GM21825 (cell line): ENCODE data around the gene LRRC8A.
"Not testable (repeated sequence)": the region's sequence is repeated elsewhere in the genome, so short reads cannot be mapped to it uniquely, and the experiment has no call there.

Source experiments
- ATAC-seq: cut with Tn5 transposase; IDR thresholded peaks from one replicate; pipeline ENCODE4 v1.9.1; 2021; ENCODE audit warnings: mild to moderate bottlenecking, moderate library complexity; ENCODE audit not compliant: unreplicated experiment

LRRC8A gene

DNA sequence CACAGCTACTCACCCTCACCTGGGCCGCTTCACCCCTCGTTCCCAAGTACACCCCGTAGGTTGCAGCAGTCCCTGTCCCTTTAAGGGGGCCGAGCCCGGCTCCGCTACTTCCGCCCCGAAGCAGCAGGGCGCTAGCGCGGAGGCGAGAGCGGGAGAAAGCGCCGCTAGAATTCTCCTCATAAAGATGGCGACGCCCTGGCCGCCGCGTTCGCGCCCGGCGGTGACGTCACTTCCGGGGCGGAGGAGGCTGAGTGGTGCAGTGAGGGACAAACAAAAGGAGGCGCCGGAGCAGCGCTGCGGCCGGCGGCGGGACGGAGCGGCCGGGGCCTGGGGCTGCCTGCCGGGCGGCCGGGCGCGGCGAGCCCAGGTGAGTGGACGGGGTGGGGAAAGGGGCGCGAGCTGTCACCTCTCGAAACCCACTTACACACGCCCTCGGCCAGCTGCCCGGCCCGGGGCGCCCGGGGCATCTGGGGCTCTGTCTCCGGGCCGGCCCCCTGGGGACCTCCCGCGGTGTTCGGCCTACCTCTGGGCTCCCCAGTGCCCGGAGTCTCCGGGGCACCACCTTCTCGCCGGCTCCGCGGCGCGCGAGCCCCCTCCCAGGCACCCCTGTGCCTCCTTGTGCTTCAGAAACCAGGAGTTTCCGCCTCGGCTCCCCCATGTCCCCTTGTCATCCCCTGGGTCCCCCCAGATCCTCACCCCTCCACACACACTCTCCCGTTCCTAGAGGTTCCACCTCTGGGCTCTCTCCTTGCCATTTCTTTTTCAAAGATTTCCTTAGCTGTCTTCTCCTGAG lies at the start of gene LRRC8A, which contains the start of gene KYAT1:
Gene LRRC8A, plus strand, starts transcription at position 250 of the 793 bp plus-strand sequence. CDS start 25,032 bp downstream, outside the sequence.
Gene KYAT1, minus strand, starts transcription at position 67 of the 793 bp plus-strand sequence. CDS start 36,545 bp downstream, outside the sequence.
- ATAC-seq = peak; percentile 78

DNA sequence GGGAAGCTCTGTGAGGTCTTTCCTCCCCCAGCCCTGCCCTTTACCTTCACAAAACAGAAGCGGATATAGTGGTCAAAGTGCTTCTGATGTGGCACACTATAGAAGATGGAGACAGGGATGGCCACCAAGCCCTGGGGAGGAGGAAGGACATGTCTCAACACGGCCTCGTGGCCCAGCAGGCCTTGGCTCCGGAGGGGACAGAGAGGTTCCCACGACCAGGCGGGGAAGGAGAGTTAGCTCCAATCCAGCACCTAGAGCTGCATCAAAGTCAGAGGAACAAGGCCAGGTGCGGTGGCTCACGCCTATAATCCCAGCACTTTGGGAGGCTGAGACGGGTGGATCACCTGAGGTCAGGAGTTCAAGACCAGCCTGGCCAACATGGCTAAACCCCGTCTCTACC lies 48.2 kb upstream of the LRRC8A start:
- ATAC-seq = no peak

DNA sequence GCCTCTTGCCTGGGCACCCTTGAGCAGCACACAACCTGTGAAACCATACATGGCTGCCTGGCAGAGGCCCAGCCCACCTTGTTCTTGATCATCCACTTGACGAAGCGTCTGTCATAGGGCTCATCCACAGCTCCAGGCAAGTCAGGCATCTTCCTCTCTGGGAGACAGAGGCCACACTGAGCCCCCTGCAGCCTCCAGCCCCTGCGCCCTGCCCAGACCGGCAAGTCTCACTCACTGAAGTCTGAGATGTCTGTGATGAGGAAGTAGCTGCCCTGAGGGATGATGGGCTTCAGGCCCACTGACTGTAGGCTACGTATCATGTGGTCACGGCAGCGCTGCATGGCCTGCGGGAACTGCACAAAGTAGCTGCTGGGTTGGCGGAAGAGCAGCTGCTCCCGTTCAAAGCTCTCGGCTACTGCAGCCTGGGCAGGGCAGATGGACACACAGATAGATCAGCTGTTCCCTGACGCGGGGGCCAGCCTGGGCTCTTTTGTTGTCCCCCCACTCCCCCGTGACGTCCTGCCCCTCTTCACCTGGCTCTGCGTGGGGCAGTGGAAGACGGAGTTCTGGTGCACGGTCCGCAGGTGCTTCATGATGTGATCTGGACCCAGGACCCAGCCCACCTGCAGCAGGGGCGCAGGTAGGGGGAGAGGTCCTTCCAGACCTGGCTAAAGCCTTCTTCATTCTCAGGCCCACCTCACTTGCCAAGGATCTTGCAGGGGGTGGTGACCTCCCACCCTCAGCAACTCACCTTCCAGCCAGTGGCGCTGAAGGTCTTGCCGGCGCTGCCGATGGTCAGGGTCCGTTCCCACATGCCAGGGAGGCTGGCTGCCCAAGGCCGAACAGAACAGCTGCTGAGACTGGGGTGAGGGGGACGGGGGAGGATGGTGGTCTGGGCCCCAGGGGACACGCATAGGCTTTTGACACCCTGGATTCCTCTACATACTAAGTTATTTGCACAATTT lies 46.4 kb upstream of the LRRC8A start:
- ATAC-seq = no peak

DNA sequence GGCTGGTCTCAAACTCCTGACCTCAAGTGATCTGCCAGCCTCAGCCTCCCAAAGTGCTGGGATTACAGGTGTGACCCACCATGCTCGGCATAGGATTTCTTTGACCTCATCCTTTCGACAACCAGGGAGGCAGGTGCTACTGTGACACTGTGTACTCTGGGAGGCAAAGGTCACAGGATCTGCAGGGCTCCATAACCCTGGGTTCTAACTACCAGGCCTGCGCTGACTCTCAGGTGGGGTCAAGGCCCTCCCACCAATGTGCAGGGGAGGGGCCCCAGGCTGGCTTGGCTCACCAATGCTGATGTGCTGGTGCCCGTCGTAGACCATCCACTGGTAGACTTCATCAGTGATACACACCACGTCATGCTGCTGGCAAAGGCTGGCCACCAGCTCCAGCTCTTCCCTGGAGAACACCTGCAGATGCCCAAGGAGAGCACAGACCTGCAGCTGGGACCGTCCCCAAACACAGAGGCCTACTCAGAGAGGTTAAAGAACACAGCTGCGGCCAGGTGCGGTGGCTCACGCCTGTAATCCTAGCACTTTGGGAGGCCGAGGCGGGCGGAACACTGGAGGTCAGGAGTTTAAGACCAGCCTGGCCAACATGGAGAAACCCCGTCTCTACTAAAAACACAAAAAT lies 45.3 kb upstream of the LRRC8A start:
- no peak for ATAC-seq

DNA sequence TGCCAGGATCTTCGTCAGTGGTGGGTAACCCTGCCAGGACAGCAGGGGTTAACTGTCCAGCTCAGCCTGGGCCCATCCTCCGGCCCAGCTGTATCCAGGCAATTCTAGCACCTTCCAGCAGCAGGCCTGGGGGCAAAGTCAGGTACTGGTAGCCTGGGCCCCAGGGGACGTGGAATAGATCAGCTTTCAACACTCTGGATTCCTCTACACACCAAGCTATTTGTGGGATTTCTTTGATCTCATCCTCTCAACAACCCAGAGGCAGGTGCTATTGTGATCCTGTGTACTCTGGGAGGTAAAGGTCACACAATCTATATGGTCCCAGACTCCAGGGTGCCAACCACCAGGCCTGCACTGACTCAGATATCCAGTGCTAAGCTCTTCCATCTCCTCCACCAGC lies 43.6 kb upstream of the LRRC8A start:
- ATAC-seq = no peak

DNA sequence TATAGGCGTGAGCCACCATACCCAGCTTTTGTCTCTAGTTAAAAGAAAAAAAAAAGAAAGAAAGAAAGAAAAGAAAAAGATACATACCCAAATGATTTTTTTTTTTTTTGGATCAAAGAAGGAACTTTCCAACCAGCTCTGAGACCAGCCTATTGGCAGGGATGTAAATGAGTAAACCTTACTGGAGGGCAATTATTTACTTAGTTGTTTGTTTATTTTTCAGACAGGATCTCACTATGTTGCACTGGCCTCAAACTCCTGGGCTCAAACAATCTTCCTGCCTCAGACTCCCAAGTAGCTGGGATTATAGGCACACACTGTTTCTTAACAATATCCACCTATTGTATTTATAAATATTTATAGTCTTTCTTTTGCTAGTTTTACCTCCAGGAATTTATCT lies 41.4 kb upstream of the LRRC8A start:
- ATAC-seq = no peak

DNA sequence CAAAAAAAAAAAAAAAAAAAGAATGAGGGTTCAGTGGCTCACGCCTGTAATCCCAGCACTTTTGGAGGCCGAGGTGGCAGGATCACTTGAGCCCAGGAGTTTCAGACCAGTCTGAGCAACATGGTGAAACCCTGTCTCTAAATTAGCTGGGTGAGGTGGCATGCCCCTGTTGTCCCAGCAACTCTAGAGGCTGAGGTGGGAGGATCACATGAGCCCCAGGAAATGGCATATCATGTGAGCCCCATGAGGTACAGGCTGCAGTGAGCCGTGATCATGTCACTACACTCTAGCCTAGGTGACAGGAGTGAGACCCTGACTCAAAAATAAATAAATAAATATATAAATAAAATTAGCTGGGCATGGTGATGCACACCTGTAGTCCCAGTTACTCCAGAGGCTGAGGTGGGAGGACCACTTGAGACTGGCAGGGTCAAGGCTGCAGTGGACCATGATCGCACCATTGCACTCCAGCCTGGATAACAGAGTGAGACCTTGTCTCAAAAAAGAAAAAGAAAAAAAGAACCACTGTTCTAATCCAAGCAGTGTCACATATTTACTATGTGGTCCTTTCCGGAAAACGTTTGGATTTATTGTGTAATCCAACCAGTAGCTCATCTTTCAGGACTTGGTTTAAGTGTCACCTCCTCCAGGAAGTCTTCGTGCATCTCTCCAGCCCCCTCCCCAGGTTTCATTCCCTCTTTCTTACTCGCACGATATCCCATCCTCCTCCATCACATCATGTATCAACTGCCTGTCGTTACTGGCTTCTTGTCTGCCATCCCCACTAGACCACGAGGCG lies 40.0 kb upstream of the LRRC8A start:
- no peak for ATAC-seq

DNA sequence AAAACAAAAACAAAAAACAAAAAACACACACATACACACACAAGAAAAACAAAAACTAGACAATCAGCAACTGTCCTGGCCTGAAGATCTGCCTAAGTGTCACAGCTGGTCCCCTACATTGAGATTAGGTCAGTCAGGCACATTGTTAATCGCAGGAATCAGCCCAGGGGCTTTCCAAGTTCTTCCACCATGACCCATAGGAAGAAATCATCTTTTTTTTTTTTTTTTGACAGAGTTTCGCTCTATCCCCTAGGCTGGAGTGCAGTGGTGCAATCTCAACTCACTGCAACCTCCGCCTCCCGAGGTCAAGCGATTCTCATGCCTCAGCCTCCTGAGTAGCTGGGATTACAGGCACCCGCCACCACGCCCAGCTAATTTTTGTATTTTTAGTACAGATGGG lies 38.8 kb upstream of the LRRC8A start:
- not testable (repeated sequence) for ATAC-seq

DNA sequence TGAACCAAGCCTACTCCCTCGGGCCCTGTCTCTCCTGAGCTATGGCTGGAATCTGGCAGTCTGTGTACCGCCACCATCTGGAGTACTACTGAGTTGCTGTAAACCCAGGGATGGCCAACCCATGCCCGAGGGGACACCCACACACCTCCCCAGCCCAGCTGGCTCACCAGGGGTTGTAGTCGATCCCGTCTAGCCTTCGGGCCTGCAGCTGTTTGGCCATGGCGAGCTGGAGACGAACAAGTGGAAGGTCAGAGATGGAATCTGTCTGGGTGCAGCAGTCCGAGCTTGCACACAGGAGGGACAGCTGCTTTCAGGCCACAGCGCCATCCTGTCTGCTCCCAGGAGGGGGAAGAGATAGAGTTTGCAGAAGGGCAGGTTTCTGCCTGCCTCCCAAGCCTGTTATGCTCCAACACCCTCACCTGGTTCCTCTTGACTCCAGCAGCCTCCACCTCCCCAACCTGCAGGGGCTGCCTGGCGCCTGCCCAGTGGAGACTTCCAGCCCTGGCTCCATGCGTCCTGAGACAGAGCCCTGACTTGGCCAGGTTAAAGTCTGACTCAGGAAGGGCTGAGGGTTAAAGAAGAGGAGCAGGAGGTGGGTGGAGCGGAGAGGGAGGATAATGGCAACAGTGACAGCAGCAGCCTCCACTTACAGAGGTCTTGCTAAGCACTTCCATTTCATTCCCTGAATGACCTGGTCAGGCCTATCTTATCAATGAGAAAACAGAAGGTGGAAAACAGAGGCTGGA lies 36.6 kb upstream of the LRRC8A start:
- no peak for ATAC-seq

DNA sequence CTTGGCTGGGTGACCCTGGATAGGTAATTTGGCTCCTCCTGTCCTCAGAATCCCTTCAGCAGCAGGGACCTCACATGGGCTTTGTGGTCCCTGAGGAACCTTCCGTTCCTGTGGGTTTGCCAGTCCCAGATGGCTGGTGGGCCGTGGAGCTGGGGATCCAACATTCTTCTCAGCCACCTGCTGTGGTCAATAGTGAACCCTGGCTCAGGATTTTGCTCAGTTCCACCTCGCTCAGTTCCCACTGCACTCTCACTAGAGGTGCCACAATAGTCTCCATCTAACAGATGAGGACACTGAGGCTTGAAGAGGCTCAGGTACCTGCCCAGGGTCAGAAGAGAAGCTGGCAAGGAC lies 35.3 kb upstream of the LRRC8A start:
- no peak for ATAC-seq

DNA sequence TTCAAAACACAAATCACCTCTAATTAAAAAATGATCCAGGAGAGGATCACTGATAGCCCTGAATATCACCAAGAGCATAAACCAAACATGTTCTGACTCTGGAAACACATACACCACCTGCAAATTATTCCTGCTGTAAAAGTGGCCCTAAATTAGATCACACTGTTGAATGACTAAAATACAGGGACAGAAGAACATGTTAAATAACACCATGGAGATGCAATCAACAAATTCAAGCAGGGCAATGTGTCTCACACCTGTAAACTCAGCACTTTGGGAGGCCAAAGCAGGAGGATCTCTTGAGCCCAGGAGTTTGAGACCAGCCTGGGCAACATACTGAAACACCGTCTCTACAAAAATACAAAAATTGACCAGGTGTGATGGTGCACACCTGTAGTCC lies 34.1 kb upstream of the LRRC8A start:
- ATAC-seq = no peak

DNA sequence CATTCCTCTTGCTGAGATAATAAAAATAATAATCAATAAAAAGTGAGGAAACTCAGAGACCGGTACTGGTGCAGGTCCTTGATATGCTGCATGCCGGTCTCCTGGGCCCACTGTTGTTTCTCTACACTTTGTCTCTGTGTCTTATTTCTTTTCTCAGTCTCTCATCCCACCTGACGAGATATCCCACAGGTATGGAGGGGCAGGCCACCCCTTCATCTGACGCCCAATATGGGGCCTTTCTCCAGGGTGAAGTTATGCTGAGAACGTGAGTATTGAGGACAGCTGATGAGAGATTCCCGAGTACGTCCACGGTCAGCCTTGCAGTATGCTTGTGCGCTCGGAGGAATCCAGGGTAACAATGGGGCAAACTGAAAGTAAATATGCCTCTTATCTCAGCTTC lies 30.9 kb upstream of the LRRC8A start:
- ATAC-seq = not testable (repeated sequence)

DNA sequence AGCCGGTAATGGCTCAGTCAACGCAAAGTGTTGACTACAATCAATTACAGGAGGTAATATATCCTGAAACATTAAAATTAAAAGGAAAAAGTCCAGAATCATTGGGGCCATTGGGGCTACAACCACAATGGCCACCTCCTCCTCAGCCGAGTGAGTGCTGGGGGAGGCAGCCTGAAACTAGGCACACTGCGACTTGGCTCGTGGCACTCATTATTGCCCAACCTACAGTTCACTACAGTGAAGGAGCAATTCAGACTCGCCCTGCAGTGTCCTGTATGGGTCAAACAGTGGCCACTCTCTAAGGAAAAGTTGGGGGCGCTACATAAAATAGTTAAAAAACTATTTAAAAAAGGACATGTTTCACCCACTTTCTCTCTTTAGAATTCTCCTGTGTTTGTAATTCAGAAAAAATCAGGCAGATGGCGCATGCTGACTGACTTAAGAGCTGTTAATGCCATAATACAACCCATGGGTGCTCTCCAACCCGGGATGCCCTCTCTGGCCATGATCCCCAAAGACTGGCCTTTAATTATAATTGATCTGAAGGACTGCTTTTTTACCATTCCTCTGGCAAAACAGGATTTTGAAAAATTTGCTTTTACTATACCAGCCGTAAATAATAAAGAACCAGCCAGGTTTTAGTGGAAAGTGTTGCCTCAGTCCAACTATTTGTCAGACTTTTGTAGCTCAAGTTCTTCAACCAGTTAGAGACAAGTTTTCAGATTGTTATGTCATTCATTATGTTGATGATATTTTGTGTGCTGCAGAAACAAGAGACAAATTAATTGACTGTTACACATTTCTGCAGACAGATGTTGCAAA lies 29.9 kb upstream of the LRRC8A start:
- ATAC-seq = not testable (repeated sequence)

DNA sequence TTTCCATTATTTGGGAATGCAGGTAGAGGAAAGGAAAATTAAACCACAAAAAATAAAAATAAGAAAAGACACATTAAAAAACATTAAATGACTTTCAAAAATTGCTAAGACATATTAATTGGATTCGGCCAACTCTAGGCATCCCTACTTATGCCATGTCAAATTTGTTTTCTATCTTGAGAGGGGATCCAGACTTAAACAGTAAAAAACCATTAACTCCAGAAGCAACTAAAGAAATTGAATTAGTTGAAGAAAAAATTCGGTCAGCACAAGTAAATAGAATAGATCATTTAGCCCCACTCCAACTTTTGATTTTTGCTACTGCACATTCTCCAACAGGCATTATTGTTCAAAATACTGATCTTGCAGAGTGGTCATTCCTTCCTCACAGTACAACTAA lies 29.3 kb upstream of the LRRC8A start:
- not testable (repeated sequence) for ATAC-seq

DNA sequence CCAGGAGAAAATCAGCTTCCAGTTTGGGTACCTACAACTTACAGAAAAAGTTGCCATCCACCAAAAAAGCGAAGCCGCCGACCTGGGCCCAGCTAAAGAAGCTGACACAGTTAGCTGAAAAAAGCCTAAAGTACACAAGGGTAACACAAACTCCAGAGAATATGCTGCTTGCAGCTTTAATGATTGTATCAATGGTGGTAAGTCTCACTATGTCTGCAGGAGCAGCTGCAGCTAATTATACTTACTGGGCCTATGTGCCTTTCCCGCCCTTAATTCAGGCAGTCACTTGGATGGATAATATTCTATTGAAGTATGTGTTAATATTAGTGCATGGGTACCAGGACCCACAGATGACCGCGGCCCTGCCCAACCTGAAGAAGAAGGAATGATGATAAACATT lies 27.5 kb upstream of the LRRC8A start:
- ATAC-seq = not testable (repeated sequence)

DNA sequence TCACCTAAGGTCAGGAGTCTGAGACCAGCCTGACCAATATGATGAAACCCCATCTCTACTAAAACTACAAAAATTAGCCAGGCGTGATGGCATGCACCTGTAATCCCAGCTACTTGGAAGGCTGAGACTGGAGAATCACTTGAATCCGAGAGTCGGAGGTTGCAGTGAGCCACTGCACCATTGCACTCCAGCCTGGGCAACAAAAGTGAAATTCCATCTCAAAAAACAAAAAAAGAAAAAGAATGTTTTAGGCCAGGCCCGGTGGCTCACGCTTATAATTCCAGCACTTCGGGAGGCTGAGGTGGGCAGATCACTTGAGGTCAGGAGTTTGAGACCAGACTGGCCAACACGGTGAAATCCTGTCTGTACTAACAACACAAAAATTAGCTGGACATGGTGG lies 23.5 kb upstream of the LRRC8A start:
- ATAC-seq = not testable (repeated sequence)

DNA sequence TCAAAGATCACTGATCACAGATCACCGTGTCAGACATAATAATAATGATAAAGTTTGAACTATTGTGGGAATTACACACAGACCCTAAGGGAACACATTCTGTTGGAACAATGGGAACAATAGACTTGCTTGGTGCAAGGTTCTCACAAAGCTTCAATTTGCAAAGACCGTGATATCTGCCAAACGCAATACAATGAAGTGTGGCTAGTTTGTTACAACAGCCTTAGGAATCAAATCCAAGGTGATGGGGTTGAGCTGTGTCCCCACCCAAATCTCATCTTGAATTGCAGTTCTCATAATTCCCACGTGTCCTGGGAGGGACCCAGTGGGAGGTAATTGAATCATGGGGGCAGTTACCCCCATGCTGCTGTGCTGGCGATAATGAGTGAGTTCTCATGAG lies 21.0 kb upstream of the LRRC8A start:
- no peak for ATAC-seq

DNA sequence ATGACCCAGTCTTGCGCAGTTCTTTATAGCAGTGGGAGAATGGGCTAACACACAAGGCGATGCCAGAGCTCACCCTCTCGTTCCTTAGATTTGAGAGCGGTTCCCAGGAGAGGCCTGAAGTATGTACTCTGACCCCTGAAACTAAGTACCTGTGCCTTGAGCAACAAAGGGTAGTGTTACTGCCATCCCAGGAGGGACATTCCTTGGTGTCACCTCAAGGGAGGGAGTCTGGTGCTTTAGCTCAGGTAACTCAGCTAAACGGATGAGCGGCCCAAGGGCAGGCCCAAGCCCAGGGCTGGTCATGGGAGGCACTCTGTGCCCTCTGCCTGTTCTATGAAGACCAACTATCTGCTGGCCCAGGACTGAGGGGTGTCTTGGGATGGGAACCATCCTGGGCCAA lies 20.4 kb upstream of the LRRC8A start:
- ATAC-seq = no peak

DNA sequence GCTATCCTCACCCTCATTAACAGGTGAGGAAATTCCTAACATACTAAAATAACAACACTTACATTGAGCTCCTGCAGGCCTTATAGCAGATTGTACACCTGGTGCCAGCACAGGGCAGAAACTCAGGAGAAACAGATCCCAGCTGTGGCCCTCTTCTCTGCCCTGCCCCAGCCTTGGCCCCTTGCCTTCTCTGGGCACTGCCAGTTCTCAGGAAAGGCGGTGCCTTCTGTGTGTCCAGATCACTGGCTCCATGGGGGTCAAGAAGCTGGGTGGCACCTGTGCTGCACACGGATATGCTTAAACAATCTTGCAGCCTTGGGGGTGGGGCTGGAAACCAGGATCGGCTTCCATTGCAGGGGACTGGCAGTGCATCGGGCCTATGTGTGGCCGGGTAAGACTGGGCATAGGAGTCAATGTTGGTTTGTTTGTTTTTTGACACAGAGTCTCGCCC lies 19.5 kb upstream of the LRRC8A start:
- no peak for ATAC-seq
